Testis (tissue), 2 donors: ENCODE results near the gene SYNGR4.

ENCODE experiments used
- POLR2A ChIP-seq: fragments of 450-650 bp; IDR thresholded peaks from one replicate; pipeline ENCODE4 v1.6.1; 2017; ENCODE audit warnings: antibody characterized with exemption, mild to moderate bottlenecking, moderate library complexity
- TF ChIP-seq, protein P1 (sequence below), 3 experiments: fragments of 450-650 bp in 2 of 3; fragments of 200-600 bp in 1 of 3; sonication (generic) in 1 of 3; IDR thresholded peaks; one replicate each; pipeline ENCODE4 v1.5.1; 2016 to 2019; ENCODE audit warnings: antibody characterized with exemption in 3 of 3, mild to moderate bottlenecking in 2 of 3, moderate library complexity in 1 of 3

DNA sequence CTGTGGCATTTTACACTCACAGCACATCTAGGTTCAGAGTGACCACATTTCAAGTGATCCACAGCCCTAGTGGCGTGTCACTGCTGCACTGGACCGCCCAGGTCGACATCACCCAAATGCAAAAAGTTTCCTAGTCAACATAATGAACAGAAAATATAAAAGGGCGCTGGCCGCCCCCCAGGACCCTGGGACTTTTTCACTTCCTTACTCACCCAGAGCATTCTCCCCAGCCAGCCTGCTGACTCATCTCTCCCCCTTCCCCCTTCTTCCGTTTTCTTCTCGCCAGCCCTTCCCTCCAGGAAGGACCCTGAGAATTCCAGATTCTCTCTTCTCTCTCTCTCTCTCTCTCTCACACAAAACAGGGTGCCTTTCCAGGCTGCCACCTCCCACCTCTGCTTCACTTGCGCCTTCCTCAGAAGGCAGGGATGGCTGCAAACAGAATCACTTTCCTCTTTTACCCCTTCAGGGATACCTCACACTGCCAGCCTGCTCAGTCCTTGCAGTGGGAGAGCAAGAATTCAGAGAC is 60.6 kb downstream of the SYNGR4 start:
- no peak for TF ChIP-seq POLR2A
- TF ChIP-seq, protein P1, sequence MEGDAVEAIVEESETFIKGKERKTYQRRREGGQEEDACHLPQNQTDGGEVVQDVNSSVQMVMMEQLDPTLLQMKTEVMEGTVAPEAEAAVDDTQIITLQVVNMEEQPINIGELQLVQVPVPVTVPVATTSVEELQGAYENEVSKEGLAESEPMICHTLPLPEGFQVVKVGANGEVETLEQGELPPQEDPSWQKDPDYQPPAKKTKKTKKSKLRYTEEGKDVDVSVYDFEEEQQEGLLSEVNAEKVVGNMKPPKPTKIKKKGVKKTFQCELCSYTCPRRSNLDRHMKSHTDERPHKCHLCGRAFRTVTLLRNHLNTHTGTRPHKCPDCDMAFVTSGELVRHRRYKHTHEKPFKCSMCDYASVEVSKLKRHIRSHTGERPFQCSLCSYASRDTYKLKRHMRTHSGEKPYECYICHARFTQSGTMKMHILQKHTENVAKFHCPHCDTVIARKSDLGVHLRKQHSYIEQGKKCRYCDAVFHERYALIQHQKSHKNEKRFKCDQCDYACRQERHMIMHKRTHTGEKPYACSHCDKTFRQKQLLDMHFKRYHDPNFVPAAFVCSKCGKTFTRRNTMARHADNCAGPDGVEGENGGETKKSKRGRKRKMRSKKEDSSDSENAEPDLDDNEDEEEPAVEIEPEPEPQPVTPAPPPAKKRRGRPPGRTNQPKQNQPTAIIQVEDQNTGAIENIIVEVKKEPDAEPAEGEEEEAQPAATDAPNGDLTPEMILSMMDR (IDR thresholded peaks at IDR 0.05) = no peak
